Neural progenitor cell (in vitro differentiated cells): ENCODE data around the gene DNAH14.

ENCODE experiments used
- CTCF ChIP-seq: fragments of 200-600 bp; sonication (generic); IDR thresholded peaks from 2 replicates; pipeline ENCODE4 v1.5.1; 2017; ENCODE audit warnings: antibody characterized with exemption, mild to moderate bottlenecking
- EZH2 ChIP-seq: fragments of 200-600 bp; sonication (generic); IDR thresholded peaks from 2 replicates; pipeline ENCODE4 v1.6.1; 2017; ENCODE audit warnings: antibody characterized with exemption, mild to moderate bottlenecking, moderate library complexity
- EZH2phosphoT487 ChIP-seq: fragments of 200-600 bp; sonication (generic); IDR thresholded peaks from 2 replicates; pipeline ENCODE4 v1.6.1; 2017; ENCODE audit warnings: antibody characterized with exemption

DNA sequence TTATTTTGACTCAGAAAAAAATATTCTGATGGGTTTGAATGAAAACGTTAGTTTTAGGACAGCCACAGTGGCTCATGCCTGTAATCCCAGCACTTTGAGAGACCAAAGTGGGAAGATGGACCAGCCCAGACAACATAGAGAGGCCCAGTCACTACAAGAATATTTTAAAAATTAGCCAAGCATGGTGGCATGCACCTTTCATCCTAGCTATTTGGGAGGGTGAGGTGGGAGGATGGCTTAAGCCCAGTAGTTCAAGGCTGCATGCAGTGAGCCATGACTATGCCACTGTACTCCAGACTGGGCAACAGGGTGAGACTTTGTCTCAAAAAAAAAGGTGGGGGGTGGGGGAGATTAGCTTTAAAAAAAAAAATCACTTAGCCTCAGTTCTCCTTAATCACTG is 370.9 kb downstream of the DNAH14 start:
- TF ChIP-seq CTCF: no peak
- TF ChIP-seq EZH2phosphoT487: no peak
- TF ChIP-seq EZH2: no peak
